Heart left ventricle (tissue), 16 donors: ENCODE data around the gene C5AR2. TPM values are rescaled to one million over a fixed set of nuclear protein-coding genes. Genes with fewer than 3 reads are reported as not detected.
"Not testable (repeated sequence)": the region's sequence is repeated elsewhere in the genome, so short reads cannot be mapped to it uniquely, and the experiment has no call there.

Experiments used
- ATAC-seq, 4 donors: fragments of 200-7000 bp; cut with Tn5 transposase; one replicate each; pipeline ENCODE4 v1.9.1; 2020 to 2022; ENCODE audit warnings: moderate library complexity in 4 of 4, mild to moderate bottlenecking in 3 of 4, moderate number of reproducible peaks in 1 of 4
- DNase-seq, 5 donors: peaks; one replicate each; pipeline ENCODE4 v3.0.0-alpha.2; 2020
- H3K27ac ChIP-seq, 12 donors: fragments of 200-600 bp; sonication (generic) in 4 of 12; one replicate each; pipeline versions ENCODE4 v1.5.0 to v1.8.0; 2016 to 2022; ENCODE audit warnings: mild to moderate bottlenecking in 2 of 12
- H3K27me3 ChIP-seq, 9 donors: fragments of 200-600 bp; sonication (generic) in 2 of 9; one replicate each; pipeline versions ENCODE4 v1.5.1 to v1.8.0; 2016 to 2022; ENCODE audit warnings: mild to moderate bottlenecking in 3 of 9
- H3K36me3 ChIP-seq, 9 donors: fragments of 200-600 bp; sonication (generic) in 2 of 9; one replicate each; pipeline versions ENCODE4 v1.5.0 to v1.8.0; 2018 to 2022; ENCODE audit warnings: mild to moderate bottlenecking in 2 of 9
- H3K4me1 ChIP-seq, 12 donors: fragments of 200-600 bp; sonication (generic) in 4 of 12; one replicate each; pipeline versions ENCODE4 v1.5.0 to v1.8.0; 2016 to 2022; ENCODE audit warnings: mild to moderate bottlenecking in 3 of 12
- H3K4me3 ChIP-seq, 12 donors: fragments of 200-600 bp; sonication (generic) in 4 of 12; one replicate each; pipeline versions ENCODE4 v1.5.0 to v1.8.0; 2017 to 2022; ENCODE audit warnings: mild to moderate bottlenecking in 9 of 12, moderate library complexity in 4 of 12
- H3K9me3 ChIP-seq, 12 donors: fragments of 200-600 bp; sonication (generic) in 4 of 12; one replicate each; pipeline versions ENCODE4 v1.5.0 to v1.8.0; 2016 to 2022; ENCODE audit warnings: mild to moderate bottlenecking in 1 of 12
- POLR2A ChIP-seq, 2 donors: fragments of 450-650 bp; IDR thresholded peaks; one replicate each; pipeline ENCODE4 v1.6.1; 2017; ENCODE audit warnings: antibody characterized with exemption in 2 of 2, mild to moderate bottlenecking in 2 of 2, moderate library complexity in 2 of 2
- WGBS, 4 donors: extraction: QIAGEN DNeasy Blood & Tissue Kit in 2 of 4; methylation state at CpG; one replicate each; pipeline versions ENCODE4 v1.1.5 to v1.1.7; 2013 to 2018; 5-methylcytosine and 5-hydroxymethylcytosine counted together
- intact Hi-C, 10 donors: fragments of 100-400 bp; cut with DNase I; formaldehyde crosslinking; loops; one replicate each; pipeline versions ENCODE4 v1.11.1 to v1.14.2; 2022
- long read RNA-seq, 3 donors: library from polyadenylated mRNA; unstranded; transcript quantifications; one replicate each; pipeline ENCODE4 v2.0.0, GENCODE V29; 2020 to 2021
- polyA plus RNA-seq, 2 donors: library from polyadenylated mRNA; stranded (reverse); fragments of 200-250 nt; gene quantifications; one replicate each; pipeline ENCODE4 v1.2.3, GENCODE V29; 2013
- total RNA-seq, 9 donors: library from RNA; depleted of rRNA in 2 of 9; stranded (reverse); fragments of >200 nt in 2 of 9; fragmentation: NEBNext Ultra II Directional in 3 of 9; extraction: Animal tissue kit (Norgen Biotek cat#: 25700) in 3 of 9; gene quantifications; one replicate each; pipeline versions ENCODE4 v1.1.0 to v1.2.4, GENCODE V29; 2016 to 2023
- TF ChIP-seq, protein P1 (sequence below), 12 donors: fragments of 200-600 bp; sonication (generic) in 4 of 12; IDR thresholded peaks; one replicate each; pipeline versions ENCODE4 v1.5.0 to v1.8.0; 2018 to 2022; ENCODE audit warnings: antibody characterized with exemption in 12 of 12, mild to moderate bottlenecking in 5 of 12
- donor health status: ischemic (EF 13 %, LVEDD 7.1; RV severe dilation, severe dysfunction).
- donor health status: healthy with polysubstance abuse.
- donor health status: DM: no; HTN: yes; CAD: no.
- donor health status: DM: no; HTN: no; CAD: no.
- donor health status: ischemic (EF 25% LVEDD 6.9; RV normal size, moderate dysfunction).
- donor health status: ischemic (EF 25% LVEDD 5.7; RV mildly dilated, moderate dysfunction).
- donor health status: healthy.
- donor health status: DM: yes; HTN: yes; CAD: no.
- donor health status: ischemic (EF 35%, LVEDD 5.7; RV mildly dilated, moderate dysfunction).
- donor health status: nonischemic (EF 11% LVEDD 7.7; RV severe dilation, severe dysfunction).
- donor health status: DM: yes; HTN: yes; CAD: no.
- donor health status: PGD.
- donor health status: ischemic (EF 29% LVEDD 5.4; RV normal size, mild dysfunction).
- donor health status: nonischemic (EF 23%, LVEDD 6.1; RV moderate dilation, normal function).

C5AR2 gene
- total RNA-seq (1 to 10 TPM in 3 of 9 donors, under 1 TPM in 6; 0.12 to 3.3 (median 0.94) TPM), polyA plus RNA-seq (under 1 TPM; 0.23 to 0.55 TPM)
- long read RNA-seq, donor 1 = 0 reads
- long read RNA-seq, donor 2 = 0 reads
- long read RNA-seq, donor 3 = 0 reads

DNA sequence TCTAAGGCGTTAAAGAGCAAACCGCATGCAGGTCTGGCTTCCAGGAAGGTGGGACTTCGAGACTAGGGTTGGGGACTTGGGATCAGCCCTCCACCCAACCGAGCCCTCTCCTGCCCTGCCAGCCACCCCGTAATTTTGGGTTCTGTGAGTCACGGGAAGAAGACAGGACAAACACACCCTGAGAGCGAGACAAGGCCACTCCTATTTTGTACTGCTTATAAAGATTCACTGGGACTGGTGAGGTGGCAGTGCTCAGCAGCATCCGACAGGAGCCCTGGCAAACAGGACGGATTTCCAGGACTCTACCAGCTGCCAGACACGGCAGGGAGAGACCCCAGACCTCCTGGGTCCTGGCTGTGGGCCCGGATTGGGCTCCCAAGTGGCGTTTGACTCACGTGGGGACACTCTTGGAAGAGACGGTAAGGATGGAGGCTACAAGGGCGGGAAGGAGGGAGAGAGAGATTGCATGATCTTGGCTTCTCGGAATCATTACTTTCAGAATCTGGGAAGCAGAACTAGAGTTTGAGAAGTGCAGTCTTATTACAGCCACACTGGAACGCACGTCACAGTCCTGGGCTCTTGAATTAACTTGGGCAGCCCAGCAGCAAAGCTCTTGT lies at the start of gene C5AR2:
Gene C5AR2, plus strand, starts transcription at position 245 of the 617 bp plus-strand sequence. CDS start 8,625 bp downstream, outside the sequence.
- Histone ChIP-seq H3K4me1 (peaks cover 0 to 46% (median 0%) of the 10 kb centered on the region in 12 donors), H3K36me3 (no peaks in the 10 kb centered on the region), H3K9me3 (no peaks in the 10 kb centered on the region), H3K27ac (peak within 1 kb of the TSS in 6 of 12 donors; percentile 5 to 93 (median 70)), H3K4me3 (no peak within 1 kb of the TSS), H3K27me3 (peaks cover 0 to 4% (median 0%) of the 10 kb centered on the region in 9 donors)
- TF ChIP-seq POLR2A (IDR thresholded peaks at IDR 0.05) = no peak
- TF ChIP-seq, protein P1, sequence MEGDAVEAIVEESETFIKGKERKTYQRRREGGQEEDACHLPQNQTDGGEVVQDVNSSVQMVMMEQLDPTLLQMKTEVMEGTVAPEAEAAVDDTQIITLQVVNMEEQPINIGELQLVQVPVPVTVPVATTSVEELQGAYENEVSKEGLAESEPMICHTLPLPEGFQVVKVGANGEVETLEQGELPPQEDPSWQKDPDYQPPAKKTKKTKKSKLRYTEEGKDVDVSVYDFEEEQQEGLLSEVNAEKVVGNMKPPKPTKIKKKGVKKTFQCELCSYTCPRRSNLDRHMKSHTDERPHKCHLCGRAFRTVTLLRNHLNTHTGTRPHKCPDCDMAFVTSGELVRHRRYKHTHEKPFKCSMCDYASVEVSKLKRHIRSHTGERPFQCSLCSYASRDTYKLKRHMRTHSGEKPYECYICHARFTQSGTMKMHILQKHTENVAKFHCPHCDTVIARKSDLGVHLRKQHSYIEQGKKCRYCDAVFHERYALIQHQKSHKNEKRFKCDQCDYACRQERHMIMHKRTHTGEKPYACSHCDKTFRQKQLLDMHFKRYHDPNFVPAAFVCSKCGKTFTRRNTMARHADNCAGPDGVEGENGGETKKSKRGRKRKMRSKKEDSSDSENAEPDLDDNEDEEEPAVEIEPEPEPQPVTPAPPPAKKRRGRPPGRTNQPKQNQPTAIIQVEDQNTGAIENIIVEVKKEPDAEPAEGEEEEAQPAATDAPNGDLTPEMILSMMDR (IDR thresholded peaks at IDR 0.05) = no peak
- ATAC-seq (peak in 2 of 4 donors; percentile 45 to 55), DNase-seq (no peak)
- 52 to 60% (median 55%) methylated on average over 10 to 18 of the region's 18 CpGs for WGBS, 4 donors
- intact Hi-C loops = no loop called here

GRCh38 chr19:47283405-47284059 lies 48.4 kb upstream of the C5AR2 start:
- WGBS, 4 donors = 57 to 70% (median 64%) methylated on average over 10 of the region's 10 CpGs

GRCh38 chr19:47284324-47284899 lies 47.6 kb upstream of the C5AR2 start:
- Histone ChIP-seq H3K9me3 (no peaks in the 10 kb centered on the region), H3K4me1 (peaks cover 0 to 17% (median 0%) of the 10 kb centered on the region in 12 donors), H3K4me3 (no peak overlapping the region), H3K36me3 (peaks cover 0 to 7% (median 0%) of the 10 kb centered on the region in 9 donors), H3K27ac (no peak overlapping the region), H3K27me3 (no peaks in the 10 kb centered on the region)
- peak in 3 of 4 donors; percentile 31 to 35 (median 34) for ATAC-seq
- no peak for TF ChIP-seq POLR2A (IDR thresholded peaks at IDR 0.05)
- TF ChIP-seq, protein P1 (IDR thresholded peaks at IDR 0.05) = peak; percentile 67 to 91 (median 84)
- DNase-seq = no peak
- intact Hi-C loops = no loop called here
- 34 to 38% (median 37%) methylated on average over 9 of the region's 9 CpGs for WGBS, 4 donors

More at GRCh38 chr19:47283405-47284059, 48.4 kb upstream of the C5AR2 start:
- peaks cover 0 to 7% (median 0%) of the 10 kb centered on the region in 9 donors for H3K36me3 ChIP-seq
- H3K9me3 ChIP-seq = no peaks in the 10 kb centered on the region
- intact Hi-C loops = no loop called here
- H3K27me3 ChIP-seq = no peaks in the 10 kb centered on the region
- H3K27ac ChIP-seq = no peak overlapping the region
- no peak overlapping the region for H3K4me3 ChIP-seq
- peaks cover 0 to 17% (median 0%) of the 10 kb centered on the region in 12 donors for H3K4me1 ChIP-seq
- TF ChIP-seq, protein P1 (IDR thresholded peaks at IDR 0.05) = no peak
- no peak for TF ChIP-seq POLR2A (IDR thresholded peaks at IDR 0.05)
- ATAC-seq (no peak), DNase-seq (no peak)

GRCh38 chr19:47296036-47296435 lies 35.9 kb upstream of the C5AR2 start:
- Histone ChIP-seq H3K36me3 (peaks cover 0 to 15% (median 0%) of the 10 kb centered on the region in 9 donors), H3K27ac (no peak overlapping the region), H3K9me3 (no peaks in the 10 kb centered on the region), H3K27me3 (no peaks in the 10 kb centered on the region), H3K4me1 (no peaks in the 10 kb centered on the region), H3K4me3 (no peak overlapping the region)
- WGBS, 4 donors = 28 to 35% (median 31%) methylated on average over 11 to 12 of the region's 12 CpGs
- TF ChIP-seq, protein P1 (IDR thresholded peaks at IDR 0.05) = peak; percentile 66 to 79 (median 74)
- no peak for TF ChIP-seq POLR2A (IDR thresholded peaks at IDR 0.05)
- DNase-seq (peak in 4 of 5 donors; percentile 67 to 76 (median 72)), ATAC-seq (peak in 3 of 4 donors; percentile 87 to 88 (median 88))
- intact Hi-C loops = loop anchor here in 8 of 10 donors (1.0 to 10.0 kb wide), 9 partner anchors 95 to 411 kb away; no protein-coding TSS in a partner anchor

DNA sequence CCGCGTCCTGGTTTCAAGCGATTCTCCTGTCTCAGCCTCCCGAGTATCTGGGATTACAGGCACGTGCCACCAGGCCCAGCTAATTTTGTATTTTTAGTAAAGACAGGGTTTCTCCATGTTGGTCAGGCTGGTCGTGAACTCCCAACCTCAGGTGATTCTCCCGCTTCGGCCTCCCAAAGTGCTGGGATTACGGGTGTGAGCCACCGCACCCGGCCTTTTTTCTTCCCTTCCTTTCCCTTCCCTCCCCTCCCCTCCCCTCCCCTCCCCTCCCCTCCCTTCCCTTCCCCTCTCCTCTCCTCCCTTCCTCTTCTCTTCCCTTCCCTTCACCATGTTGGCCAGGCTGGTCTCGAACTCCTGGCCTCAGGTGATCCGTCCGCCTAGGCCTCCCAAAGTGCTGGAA lies 31.1 kb upstream of the C5AR2 start:
- H3K27ac ChIP-seq, H3K36me3 ChIP-seq, H3K4me3 ChIP-seq, ATAC-seq, H3K4me1 ChIP-seq, DNase-seq, H3K27me3 ChIP-seq, H3K9me3 ChIP-seq: not testable (repeated sequence)
- intact Hi-C loops = loop anchor here in 2 of 10 donors (5.0 to 10.0 kb wide), 2 partner anchors 91 to 404 kb away; no protein-coding TSS in a partner anchor
- 89 to 93% (median 91%) methylated on average over 14 of the region's 14 CpGs for WGBS, 4 donors
